Measurements from ENCODE around the gene TTLL11.
A peak's percentile ranks its signal among the peaks of the same experiment; 100 is the strongest.

TTLL11 gene

GRCh38 chr9:121849554-121849953 lies 243.6 kb downstream of the TTLL11 start:
- no peak for DNase-seq

GRCh38 chr9:121844562-121844961 lies 248.5 kb downstream of the TTLL11 start:
- DNase-seq: no peak

DNA sequence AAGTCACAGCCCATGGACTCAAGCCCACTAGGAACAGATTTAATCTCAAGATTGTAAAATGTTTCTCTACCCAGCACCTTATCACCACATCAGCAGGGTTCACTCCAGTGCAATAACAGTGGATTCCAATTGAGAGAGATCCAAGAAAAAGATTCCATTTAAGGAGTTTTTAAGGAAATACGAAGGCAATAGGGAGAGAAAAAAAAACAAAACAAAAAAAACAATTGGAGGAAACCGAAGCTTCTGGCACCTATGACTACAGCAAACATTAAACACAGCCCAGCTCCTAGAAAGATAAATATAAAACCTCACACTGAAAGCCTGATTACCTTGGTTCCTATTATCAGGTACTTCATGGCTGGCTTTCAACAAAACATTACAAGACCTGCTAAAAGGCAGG lies 249.0 kb downstream of the TTLL11 start:
- DNase-seq: no peak

DNA sequence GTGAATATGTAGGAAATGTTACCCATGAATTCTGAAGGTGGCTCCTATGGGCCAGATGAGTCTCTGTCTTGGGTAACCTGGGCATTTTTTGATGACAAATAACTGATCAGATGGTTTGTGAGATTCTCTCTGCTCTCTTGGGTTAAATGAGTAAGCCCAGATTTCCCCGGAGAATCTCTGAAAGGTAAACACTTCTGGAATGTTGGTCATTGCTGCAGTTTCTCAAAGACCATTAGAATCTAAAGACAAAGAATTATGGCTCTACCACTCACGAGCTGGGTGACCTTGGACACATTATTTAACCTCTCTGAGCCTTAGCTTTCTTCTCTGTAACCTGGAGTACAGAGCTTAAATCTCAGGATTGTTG lies 250.5 kb downstream of the TTLL11 start:
- DNase-seq: peak; percentile 55

DNA sequence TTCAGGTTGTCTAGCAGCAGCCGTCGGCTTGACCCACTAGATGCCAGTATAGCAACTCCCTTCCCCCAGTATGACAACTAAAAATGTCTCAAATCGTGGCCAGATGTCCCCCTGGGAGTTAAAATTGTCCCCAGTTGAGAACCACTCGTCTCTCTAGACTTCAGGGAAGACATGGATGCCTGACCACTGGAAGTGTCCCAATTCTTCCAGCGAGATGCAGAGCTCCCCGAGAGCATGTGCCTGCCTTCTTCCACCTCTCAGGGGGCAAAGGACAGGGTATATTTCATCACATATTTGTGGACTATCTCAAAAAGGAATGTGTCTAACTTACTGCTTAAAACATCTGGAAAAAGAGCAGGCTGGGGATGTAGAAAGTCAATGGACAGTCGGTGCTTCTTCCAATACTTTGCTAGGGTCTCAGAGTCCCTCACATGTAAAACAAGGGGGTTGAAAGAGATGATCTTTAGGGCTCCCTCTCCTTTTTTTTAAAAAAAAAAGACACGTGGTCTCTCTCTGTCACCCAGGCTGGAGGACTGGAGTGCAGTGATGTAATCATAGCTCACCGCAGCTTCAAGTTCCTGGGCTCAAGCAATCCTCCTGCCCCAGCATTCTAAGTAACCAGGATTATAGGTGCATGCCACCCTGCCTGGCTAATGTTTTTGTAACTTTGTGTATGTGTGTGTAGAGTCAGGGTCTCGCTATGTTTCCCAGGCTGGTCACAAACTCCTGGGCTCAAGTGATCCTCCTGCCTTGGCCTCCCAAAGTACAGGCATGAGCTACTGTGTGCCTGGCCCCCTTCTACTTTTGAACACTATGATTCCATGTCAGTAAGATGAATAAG lies 251.1 kb downstream of the TTLL11 start:
- DNase-seq: peak; percentile 37

DNA sequence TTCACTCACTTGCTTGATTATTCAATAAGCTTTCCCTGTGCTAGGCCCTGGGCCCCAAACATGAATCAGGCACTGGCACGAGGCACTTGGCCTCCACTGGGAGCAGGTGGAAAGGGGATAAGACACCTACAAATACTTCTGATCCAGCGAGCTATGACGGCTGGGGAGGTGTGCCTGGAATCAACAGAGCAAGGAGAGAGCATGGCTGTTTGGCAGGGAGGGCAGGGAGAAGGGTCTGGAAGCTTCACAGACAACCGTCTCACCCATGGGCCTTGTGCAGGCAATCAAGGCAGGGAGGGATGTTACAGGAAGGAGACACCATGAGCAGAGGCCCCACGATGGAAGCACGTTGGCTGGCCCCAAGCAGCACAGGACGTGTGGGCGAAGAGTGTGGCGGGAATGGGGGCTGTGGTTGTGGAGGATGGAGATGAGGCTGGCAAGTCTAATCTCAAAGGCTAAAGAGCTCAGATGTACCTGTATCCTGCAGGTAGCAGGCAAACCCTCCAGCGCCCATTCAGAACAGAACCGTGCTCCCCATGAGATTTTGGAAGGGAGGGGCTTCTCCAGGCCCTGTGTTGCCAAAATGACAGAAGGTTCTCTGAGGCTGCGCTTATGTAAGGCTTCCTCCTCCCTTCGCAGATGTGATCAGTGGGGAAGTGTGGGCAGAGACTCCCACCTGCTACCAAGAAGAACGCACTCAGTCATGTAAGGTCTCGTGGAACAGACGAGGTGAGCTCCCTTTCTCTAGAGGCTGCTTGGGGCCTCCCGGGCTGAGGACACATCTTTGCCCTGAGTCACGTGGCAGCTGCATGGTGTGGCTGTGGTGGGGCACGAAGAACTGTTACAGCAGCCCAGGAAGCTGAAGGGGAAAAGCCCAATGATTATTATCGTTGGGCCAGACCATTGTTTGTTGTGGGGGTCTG lies 252.0 kb downstream of the TTLL11 start:
- DNase-seq: no peak

GRCh38 chr9:121839726-121840500 lies 253.2 kb downstream of the TTLL11 start:
- DNase-seq: no peak

DNA sequence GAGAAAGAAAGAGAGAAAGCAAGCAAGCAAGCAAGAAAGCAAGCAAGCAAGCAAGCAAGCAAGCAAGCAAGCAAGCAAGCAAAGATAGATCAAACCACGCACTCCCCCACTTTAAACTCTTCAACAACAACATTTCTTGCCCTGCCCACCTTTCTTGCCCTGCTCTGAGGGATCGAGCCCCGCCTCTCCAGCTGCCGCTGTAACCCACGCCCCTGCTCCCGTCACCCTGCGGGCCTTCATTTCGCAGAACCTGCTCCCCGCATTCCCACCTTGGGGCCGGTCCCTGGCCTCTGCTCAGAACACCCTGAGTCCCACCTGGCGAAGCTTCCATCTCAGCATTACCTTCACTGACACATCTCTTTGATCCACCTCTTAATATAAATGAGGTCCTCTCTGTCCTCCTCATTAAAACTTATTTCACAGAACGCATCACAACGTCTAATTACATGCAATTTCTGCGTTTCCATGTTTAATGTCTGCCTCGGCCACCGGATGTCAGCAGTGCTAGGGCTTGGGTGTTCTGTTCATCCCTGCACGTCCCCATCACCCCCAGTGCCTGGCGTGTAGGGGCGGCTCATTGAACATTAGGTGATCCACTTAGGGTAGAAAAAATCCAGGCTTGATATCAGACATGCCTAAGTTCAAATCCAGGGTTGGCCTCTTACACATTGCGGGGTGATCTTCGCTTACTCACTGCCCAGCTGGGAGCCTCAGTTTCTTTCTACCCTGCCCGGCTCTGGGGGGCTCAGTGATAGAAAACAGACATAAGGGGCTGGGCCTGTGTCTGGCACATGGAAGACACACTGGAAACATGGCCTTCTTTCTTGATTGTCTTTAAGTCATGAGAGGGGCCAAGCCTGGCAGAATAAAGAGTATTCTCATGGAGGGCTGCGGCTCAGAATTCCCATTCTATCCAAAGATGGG lies 254.1 kb downstream of the TTLL11 start:
- no peak for DNase-seq

DNA sequence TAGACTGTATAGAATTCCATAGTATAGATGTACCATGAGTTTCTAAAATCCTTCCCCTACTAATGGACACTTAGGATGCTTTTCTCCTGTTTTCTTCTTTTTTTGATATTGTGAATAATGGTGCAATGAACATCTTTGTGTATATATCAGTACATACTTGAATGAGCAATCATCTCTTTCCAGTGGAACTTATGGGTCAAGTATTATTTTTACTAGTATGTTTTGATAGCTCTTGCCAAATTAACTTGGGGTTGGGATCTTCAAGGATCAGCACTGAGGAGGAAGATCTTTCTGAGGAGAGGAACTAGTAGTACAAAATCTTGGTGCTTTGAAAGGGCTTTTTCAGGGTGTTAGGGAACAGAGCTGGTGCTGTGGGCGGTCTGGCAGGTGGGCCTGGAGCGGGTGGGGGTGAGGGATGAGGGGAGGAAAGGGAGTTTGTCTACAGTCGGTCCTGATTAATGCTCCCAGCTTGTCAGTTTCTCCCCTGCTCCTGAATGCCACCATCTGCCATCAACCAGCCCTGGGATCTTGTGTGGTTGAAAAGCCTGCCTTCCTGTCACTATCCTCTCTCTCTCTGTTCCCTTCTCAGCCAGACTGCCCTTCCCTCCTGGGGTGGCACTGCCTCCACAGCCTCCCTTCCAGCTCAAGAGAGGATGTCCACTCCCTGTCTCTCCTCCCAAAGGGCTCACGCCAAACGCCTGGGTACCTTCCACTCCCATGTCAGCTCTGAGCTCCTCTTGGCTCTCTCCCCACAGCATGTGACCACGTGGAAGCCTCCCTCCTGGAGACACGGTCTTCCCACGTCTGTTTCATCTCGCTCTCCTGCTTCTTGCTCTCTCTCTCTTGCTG lies 255.8 kb downstream of the TTLL11 start:
- no peak for DNase-seq

- DNase-seq: no peak
Observed at GRCh38 chr9:121836366-121836885, 256.7 kb downstream of the TTLL11 start.

DNA sequence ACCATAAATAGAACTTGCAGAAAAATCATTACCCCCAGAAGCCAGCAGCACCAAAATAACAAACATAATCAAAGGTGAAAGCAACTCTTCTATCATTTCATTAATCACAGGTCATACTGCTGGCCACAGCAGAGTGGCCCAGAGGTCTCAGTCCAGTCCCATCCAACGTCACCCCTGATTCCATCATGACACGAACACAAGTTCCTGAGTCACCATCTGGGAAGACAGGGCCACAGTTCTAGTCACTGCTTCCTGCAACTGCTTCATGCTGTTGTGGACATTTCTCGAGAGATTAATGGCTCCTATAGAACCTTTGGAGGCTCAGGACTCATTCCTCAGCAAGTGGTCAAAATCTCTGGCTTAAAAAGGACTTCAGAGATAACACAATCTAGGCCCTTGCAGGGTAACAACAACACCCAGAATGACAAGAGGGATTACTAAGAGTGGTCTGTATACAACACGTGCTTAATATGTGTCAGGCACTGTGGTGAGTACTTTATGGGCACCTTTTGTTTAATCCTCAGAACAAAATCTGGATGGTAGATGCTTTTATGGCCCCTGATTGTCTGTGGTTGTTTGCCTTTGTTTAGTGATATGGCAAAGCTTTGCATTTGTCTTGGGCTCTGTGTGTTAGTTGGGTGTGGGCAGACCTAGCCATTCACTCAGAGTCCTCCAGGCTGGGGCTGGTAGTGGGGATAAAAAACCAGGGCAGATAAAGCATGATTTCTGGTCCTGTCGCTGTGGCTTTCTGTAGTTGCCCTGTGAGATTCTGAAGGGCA lies 257.3 kb downstream of the TTLL11 start:
- no peak for DNase-seq

- no peak for DNase-seq
Observed at GRCh38 chr9:121833061-121833460, 260.0 kb downstream of the TTLL11 start.

DNA sequence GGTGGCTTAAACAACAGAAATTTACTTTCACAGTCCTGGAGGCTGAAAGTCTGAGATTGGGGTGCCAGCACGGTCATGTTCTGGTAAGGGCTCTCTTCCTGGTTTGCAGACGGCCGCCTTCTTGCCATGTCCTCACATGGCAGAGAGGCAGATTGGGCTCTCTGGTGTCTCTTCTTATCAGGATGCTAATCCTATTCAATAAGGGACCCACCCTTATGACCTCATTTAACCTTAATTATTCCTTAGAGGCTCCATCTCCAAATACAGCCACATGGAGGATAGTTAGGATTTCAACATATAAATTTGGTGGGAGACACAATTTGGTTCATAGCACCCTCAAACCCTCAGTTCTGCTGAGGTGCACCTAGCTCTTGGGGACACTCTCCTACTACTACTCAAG lies 261.2 kb downstream of the TTLL11 start:
- DNase-seq: no peak

- DNase-seq: no peak
Observed at GRCh38 chr9:121830441-121831140, 262.5 kb downstream of the TTLL11 start.

DNA sequence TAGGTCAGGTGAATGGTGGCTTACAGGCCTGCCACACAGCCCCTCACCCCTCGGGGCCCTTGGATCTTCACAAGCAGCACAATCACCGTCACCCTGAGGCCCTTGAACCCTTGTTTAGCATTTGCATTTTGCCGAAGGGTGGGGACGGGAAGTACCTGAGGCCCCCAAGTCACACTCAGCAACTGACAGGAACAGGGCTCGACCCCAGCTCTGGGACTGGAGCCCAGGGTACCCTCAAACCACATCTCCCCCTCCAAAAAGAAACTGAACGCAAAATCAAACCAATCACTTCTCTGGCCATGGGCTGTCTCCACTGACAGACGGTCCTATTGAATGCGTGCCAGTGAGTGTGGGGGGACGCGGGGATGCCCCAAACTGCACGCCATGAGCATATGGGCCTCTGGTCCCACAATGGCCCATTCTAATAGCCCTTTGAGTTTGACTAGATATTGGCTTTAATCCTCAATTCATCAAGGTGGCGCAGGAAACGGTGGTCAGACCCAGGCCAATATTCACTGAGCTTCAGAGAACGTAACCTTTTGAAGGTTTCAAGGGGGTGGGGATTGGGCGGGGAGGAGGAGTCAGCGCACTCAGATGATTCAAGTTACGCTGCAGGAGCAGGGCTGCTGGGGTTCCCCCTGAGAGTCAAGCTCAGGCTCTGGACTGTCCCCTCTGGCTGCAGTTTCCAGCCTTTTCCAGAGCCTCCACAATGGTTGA lies 265.7 kb downstream of the TTLL11 start:
- no peak for DNase-seq

GRCh38 chr9:121826711-121827110 lies 266.4 kb downstream of the TTLL11 start:
- no peak for DNase-seq

DNA sequence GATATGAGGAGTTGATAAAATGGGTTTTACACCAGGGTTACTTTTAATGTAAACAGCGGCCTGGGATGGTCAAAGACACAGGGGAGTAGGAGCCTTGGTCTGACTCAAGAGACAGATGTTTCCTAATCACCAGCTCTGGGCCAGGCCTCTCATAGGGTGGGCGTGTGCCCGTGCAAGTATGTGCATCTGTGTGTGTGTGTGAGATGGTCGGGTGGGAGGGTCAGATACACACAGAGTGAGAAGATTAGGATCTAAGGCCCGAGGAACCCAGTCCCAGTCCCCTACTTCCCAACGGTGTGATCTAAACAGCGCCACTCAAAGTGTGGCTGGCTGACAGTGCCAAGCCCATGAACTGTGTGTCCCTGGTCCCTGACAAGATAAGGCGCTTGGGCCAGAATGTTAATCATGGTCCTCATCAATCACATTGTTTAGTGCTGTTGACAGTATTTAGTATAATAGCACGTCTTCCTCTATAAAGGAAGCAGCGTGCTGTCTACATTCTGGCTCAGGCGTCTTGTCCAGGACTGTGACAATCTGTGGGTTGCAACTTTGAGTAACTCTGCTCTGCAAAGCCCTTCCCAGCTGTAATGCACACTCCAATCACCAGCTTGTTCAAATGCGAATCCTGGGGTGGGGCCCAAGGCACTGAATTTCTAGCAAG lies 267.9 kb downstream of the TTLL11 start:
- peak; percentile 12 for DNase-seq

DNA sequence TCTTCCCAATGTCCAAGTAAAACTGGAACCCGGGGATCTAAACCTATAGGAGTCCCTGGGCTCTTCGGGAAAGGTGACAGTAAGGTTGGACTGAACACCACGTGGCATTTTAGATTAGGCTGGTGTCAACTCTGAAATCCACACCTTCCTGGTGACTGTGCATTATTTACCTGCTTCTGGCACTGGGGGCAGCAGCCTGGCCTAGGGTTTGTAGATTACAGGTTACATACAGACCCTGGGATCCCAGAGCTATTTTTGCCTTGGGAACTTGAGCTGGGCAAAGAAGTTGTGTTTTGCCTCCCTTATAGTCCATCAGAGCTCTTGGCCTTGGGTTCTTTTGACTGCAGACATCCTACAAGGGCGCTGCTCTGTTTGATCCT lies 268.5 kb downstream of the TTLL11 start:
- no peak for DNase-seq

Measured in fibroblast of skin of abdomen (primary cell).